Cortex of kidney (tissue), 1 donor: Measurements from ENCODE around the gene OSBPL2.

ENCODE experiments used
- DNase-seq: peaks from one replicate; lab custom pipeline; 2025; lab: John Stamatoyannopoulos, UW

Gene OSBPL2

GRCh38 chr20:62258499-62259293, 20.4 kb downstream of the OSBPL2 start:
- DNase-seq: no peak

GRCh38 chr20:62259294-62259565, 20.9 kb downstream of the OSBPL2 start:
- DNase-seq: no peak

- no peak for DNase-seq
These were observed 23.7 kb downstream of the OSBPL2 start for GRCh38 chr20:62262064-62262463.

- DNase-seq: no peak
These were observed 25.1 kb downstream of the OSBPL2 start for GRCh38 chr20:62263396-62263795.

- DNase-seq: no peak
These were observed 27.0 kb downstream of the OSBPL2 start for GRCh38 chr20:62265365-62265764.

- no peak for DNase-seq
These were observed 28.0 kb downstream of the OSBPL2 start for GRCh38 chr20:62266340-62266739.

- DNase-seq: no peak
These were observed 28.5 kb downstream of the OSBPL2 start for GRCh38 chr20:62266851-62267250.

- no peak for DNase-seq
These were observed 29.2 kb downstream of the OSBPL2 start for GRCh38 chr20:62267543-62267942.

GRCh38 chr20:62268228-62268900, 30.0 kb downstream of the OSBPL2 start:
- DNase-seq: no peak

- no peak for DNase-seq
These were observed 31.1 kb downstream of the OSBPL2 start for GRCh38 chr20:62269378-62269777.

- DNase-seq: no peak
These were observed 31.6 kb downstream of the OSBPL2 start for GRCh38 chr20:62269871-62270270.

- DNase-seq: no peak
These were observed 33.9 kb downstream of the OSBPL2 start for GRCh38 chr20:62272200-62272599.

- no peak for DNase-seq
These were observed 35.1 kb downstream of the OSBPL2 start for GRCh38 chr20:62273416-62273815.

GRCh38 chr20:62274332-62274950, 36.1 kb downstream of the OSBPL2 start:
- DNase-seq: no peak

GRCh38 chr20:62275219-62275618, 36.9 kb downstream of the OSBPL2 start:
- no peak for DNase-seq

- DNase-seq: no peak
These were observed 38.1 kb downstream of the OSBPL2 start for GRCh38 chr20:62276439-62276838.

GRCh38 chr20:62277253-62277652, 38.9 kb downstream of the OSBPL2 start:
- DNase-seq: no peak

- DNase-seq: no peak
These were observed 42.0 kb downstream of the OSBPL2 start for GRCh38 chr20:62280303-62280702.

- DNase-seq: no peak
These were observed 43.0 kb downstream of the OSBPL2 start for GRCh38 chr20:62281161-62281933.

- DNase-seq: no peak
These were observed 43.8 kb downstream of the OSBPL2 start for GRCh38 chr20:62282103-62282502.

GRCh38 chr20:62282877-62283503, 44.7 kb downstream of the OSBPL2 start:
- DNase-seq: no peak

- DNase-seq: no peak
These were observed 46.1 kb downstream of the OSBPL2 start for GRCh38 chr20:62284448-62284847.
